Type B pancreatic cell (in vitro differentiated cells): ENCODE data around the gene ARHGAP44. TPM values are rescaled to one million over a fixed set of nuclear protein-coding genes. Genes with fewer than 3 reads are reported as not detected.

ENCODE experiments used
- DNase-seq: peaks from one replicate; pipeline ENCODE4 v3.0.0; 2021; ENCODE audit warnings: mixed read lengths; ENCODE audit not compliant: unreplicated experiment; ENCODE audit errors: extremely low spot score
- H3K27ac Mint-ChIP-seq: 2 replicates; pipeline ENCODE4 v1.8.0; 2021; ENCODE audit warnings: mild to moderate bottlenecking, mixed read lengths
- H3K27me3 Mint-ChIP-seq: 2 replicates; pipeline ENCODE4 v1.8.0; 2021; ENCODE audit warnings: mixed read lengths
- H3K36me3 Mint-ChIP-seq: 2 replicates; pipeline ENCODE4 v1.8.0; 2021; ENCODE audit warnings: mixed read lengths
- H3K4me1 Mint-ChIP-seq: one replicate; pipeline ENCODE4 v1.8.0; 2021; ENCODE audit warnings: mixed read lengths; ENCODE audit not compliant: unreplicated experiment
- H3K4me3 Mint-ChIP-seq: 2 replicates; pipeline ENCODE4 v1.8.0; 2021; ENCODE audit warnings: mild to moderate bottlenecking, mixed read lengths
- H3K9me3 Mint-ChIP-seq: 2 replicates; pipeline ENCODE4 v1.8.0; 2021; ENCODE audit warnings: mixed read lengths
- CTCF ChIP-seq: fragments of 200-600 bp; sonication (generic); conservative IDR thresholded peaks from 2 replicates; pipeline ENCODE4 v1.5.0; 2021; ENCODE audit warnings: antibody characterized with exemption, mild to moderate bottlenecking
- total RNA-seq: library from RNA; stranded (reverse); gene quantifications from 2 replicates; pipeline ENCODE4 v1.2.1, GENCODE V29; 2021; ENCODE audit warnings: low replicate concordance

Gene ARHGAP44
- total RNA-seq, 1 donor from 2014 or later = 10.9 TPM

DNA sequence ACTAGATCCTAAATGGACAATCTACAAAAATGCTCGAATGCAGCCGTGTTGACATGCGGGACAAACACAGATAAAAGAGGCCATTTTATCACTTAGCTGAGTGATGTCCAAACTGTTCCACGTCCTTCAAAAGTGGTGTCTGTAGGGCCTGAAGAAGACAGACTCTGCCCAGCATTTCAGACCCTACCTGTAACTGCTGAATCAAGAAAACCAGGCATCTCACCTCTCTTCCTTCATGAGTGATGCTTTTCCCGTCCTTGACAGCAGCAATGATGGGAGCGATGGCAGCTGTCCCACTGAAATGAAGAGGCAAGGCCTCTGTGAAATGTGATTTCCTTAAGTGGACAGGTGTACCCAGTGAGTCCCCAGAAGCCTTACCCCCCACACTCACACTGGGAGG, 216.2 kb downstream of the ARHGAP44 start:
- H3K4me1 Mint-ChIP-seq = no peaks in the 10 kb centered on the region
- H3K27me3 Mint-ChIP-seq = no peaks in the 10 kb centered on the region
- peaks cover 7% of the 10 kb centered on the region for H3K36me3 Mint-ChIP-seq
- TF ChIP-seq CTCF = no peak
- DNase-seq = no peak
- no peak overlapping the region for H3K27ac Mint-ChIP-seq
- no peak overlapping the region for H3K4me3 Mint-ChIP-seq
- no peaks in the 10 kb centered on the region for H3K9me3 Mint-ChIP-seq

DNA sequence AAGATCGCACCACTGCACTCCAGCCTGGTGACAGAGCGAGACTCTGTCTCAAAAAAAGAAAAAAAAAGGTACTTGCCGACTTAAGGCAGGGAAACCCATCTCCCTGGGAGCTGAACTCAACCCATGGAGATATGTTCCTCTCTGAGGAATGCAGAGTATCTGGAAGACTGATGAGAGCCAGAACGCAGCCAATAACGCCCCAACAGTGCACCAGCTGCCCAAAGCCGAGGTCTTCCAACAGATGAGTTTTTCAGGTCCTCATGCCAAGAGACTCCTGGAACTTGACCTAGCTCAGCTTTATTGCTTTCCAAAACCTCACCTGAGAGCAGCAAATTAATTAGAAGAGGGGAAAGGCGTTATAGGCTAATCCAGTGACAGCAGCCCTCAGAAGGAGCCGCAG, 219.2 kb downstream of the ARHGAP44 start:
- DNase-seq = no peak
- no peak overlapping the region for H3K4me3 Mint-ChIP-seq
- no peak overlapping the region for H3K27ac Mint-ChIP-seq
- H3K36me3 Mint-ChIP-seq = peaks cover 17% of the 10 kb centered on the region
- no peaks in the 10 kb centered on the region for H3K27me3 Mint-ChIP-seq
- H3K9me3 Mint-ChIP-seq = no peaks in the 10 kb centered on the region
- TF ChIP-seq CTCF = no peak
- no peaks in the 10 kb centered on the region for H3K4me1 Mint-ChIP-seq

DNA sequence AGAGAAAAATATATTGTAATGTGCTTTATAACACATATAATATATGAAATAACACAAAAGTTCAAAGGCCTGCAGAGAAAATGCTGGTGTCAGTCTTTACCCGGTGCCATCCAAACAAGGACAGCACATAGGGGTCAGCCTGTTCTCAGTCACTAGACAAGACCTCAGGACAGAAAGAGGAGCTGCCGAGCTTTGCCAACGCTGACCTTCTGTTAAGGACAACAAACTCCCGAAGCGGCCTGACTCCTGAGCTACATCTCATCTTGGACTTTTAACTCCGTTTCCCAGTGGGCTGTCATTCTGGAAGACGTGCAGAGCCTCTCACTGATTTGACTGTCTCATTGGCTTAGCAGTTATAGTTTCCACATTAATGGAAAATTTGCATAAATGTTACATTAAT, 221.7 kb downstream of the ARHGAP44 start:
- H3K27me3 Mint-ChIP-seq = no peaks in the 10 kb centered on the region
- H3K4me3 Mint-ChIP-seq = no peak overlapping the region
- H3K9me3 Mint-ChIP-seq = no peaks in the 10 kb centered on the region
- H3K36me3 Mint-ChIP-seq = peaks cover 32% of the 10 kb centered on the region
- H3K4me1 Mint-ChIP-seq = peaks cover 13% of the 10 kb centered on the region
- TF ChIP-seq CTCF = no peak
- no peak overlapping the region for H3K27ac Mint-ChIP-seq
- DNase-seq = no peak

DNA sequence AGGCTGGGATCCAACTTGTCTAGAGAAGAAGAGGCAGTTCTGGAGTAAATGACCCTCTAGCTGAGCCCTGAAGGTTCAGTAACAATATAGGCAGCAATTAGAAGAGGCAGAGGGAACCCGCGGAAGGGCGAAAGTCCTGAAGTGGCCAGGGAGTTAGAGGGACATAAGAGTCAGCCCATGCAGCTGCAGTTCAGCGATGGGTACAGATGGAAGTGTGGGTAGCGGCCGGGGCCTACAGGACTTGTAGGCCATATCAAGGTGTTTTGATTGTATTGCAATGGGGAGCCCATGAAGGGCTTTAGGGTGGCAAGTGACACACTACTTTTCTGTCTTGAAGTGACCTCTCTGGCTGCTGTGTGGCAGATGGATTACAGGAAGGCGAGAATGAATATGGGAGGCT, 225.5 kb downstream of the ARHGAP44 start:
- TF ChIP-seq CTCF = no peak
- Mint-ChIP-seq H3K27ac (no peak overlapping the region), H3K27me3 (no peaks in the 10 kb centered on the region), H3K4me3 (peak overlapping the region; percentile 44), H3K9me3 (no peaks in the 10 kb centered on the region), H3K36me3 (peaks cover 28% of the 10 kb centered on the region), H3K4me1 (peaks cover 27% of the 10 kb centered on the region)
- no peak for DNase-seq

DNA sequence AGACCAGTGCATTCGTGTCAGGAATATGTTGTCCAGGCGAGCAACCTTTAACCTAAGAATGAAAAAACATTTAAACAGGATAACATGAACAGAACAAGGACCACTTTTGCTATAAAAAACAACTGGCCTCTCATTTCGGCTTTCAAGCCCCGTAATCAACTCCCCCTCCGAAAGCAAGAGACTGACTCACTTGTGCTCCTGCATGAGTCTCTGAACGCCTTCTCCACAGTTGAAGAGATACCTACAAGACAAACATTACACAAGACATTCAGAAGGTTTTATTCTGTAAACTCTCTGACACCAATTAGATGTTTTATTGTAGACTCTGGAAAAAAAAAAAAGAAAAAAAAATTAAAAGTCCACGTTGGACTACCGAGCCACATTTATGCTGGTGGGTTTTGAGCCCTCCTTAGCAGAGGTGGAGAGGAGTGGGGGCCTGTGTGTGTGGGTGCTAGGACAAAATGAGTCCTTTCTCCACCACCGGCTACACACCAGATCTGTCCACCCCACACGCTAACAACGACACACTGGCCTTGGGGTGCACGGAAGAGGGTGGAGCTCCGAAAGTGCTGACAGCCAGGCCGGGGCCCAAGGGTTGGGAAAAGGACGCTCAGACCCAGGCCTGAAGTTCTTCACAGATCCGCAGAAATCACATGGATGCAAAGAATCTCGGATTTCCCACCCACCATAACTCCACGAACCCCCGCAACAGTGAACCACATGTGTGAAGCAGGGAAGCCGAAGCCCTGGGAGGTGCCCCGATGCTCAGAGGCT, 227.8 kb downstream of the ARHGAP44 start:
- H3K9me3 Mint-ChIP-seq = no peaks in the 10 kb centered on the region
- peaks cover 27% of the 10 kb centered on the region for H3K4me1 Mint-ChIP-seq
- peak overlapping the region; percentile 98 for H3K27ac Mint-ChIP-seq
- no peaks in the 10 kb centered on the region for H3K27me3 Mint-ChIP-seq
- TF ChIP-seq CTCF = no peak
- peak overlapping the region; percentile 96 for H3K4me3 Mint-ChIP-seq
- no peak for DNase-seq
- H3K36me3 Mint-ChIP-seq = peaks cover 15% of the 10 kb centered on the region
